Suprapubic skin (tissue), 4 donors: ENCODE results near the gene KRAS.

ENCODE experiments used
- POLR2A ChIP-seq, 2 donors: fragments of 450-650 bp; IDR thresholded peaks; one replicate each; pipeline ENCODE4 v1.6.1; 2017; ENCODE audit warnings: antibody characterized with exemption in 2 of 2, mild to moderate bottlenecking in 2 of 2, moderate library complexity in 2 of 2
- POLR2AphosphoS5 ChIP-seq, 3 donors: sonication (generic); formaldehyde crosslinking; IDR thresholded peaks; one replicate each; pipeline ENCODE4 v1.6.1; 2017; ENCODE audit warnings: antibody characterized with exemption in 3 of 3

- no peak for TF ChIP-seq POLR2A (IDR thresholded peaks at IDR 0.05)
- no peak for TF ChIP-seq POLR2AphosphoS5 (IDR thresholded peaks at IDR 0.05)
These were observed 1.0 kb upstream of the KRAS start for GRCh38 chr12:25251769-25252168.
